ENCODE data around the gene SLC6A5. TPM values are rescaled to one million over a fixed set of nuclear protein-coding genes. Genes with fewer than 3 reads are reported as not detected.

The SLC6A5 gene
- polyA plus RNA-seq, 3 donors = not detected

DNA sequence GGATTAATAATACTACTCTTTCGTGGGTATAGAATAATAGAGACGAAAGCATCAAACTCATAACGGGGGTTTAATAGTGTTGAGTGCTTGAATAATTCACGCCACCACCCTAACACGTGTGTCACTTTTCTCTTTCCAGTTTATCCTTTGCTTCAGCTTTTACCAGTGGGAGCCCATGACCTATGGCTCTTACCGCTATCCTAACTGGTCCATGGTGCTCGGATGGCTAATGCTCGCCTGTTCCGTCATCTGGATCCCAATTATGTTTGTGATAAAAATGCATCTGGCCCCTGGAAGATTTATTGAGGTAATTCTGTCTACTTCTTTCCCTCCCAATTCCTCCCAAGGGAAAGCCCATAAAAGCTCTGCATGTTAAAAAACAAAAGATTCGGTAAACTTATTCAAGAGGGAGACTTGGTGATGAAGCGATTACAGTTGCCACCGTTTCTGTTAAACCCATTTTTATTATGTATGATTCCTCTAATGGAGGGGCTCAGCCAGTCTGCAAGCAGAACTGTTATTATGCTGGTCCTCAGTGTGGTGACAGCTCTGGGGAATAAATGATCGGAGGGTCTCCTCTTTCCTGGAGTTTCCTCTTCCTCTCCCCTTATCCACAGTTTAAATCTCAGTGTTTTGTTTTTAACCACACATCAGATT lies 52.9 kb downstream of the SLC6A5 start:
- WGBS, 3 donors = 74 to 78% (median 77%) methylated on average over 13 of the region's 13 CpGs
- no peak overlapping the region for H3K27ac ChIP-seq (ENCODE audit: low read depth, low read length)

DNA sequence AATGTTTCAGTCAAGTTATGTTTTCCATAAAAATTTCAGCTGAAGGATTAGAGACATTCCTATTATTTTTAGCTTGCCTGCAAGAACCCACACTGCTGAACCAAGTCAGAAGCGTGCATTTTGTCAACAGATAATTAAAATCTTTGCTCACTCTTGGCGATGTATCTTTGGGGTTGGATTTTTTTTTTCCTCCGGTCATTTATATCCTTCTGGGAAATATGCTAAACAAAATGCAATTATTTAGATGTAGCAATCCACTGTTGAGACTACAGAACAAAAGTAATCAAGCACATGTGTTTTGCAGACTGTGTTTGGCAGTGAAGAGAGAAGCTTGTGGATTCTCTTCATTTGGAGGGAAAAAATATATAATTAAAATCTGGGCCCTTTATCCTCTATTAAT lies 54.6 kb downstream of the SLC6A5 start:
- no peak overlapping the region for H3K27ac ChIP-seq (ENCODE audit: low read depth, low read length)
- WGBS, 3 donors = 66 to 73% (median 69%) methylated on average over 3 of the region's 3 CpGs

DNA sequence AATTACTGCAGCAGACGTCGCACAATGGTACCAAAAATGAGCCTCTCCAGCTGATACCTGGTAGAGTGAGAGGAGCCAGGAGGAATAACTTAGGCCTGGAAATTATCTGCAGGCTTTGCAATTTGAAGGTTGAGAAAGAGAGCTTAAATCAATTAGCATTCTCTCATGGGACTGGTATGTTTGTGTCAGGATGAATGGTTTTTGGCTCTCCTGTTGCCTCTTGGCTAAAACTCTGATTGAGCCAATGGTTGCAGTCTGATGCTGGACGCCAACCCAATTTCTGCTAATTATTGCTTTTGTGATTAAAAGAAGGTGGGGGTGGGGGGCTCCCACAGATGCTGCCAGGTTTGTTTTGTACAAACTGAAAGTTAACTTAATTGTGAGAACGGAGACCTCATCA lies 57.5 kb downstream of the SLC6A5 start:
- 71 to 79% (median 76%) methylated on average over 4 of the region's 4 CpGs for WGBS, 3 donors
- H3K27ac ChIP-seq (ENCODE audit: low read depth, low read length) = no peak overlapping the region

DNA sequence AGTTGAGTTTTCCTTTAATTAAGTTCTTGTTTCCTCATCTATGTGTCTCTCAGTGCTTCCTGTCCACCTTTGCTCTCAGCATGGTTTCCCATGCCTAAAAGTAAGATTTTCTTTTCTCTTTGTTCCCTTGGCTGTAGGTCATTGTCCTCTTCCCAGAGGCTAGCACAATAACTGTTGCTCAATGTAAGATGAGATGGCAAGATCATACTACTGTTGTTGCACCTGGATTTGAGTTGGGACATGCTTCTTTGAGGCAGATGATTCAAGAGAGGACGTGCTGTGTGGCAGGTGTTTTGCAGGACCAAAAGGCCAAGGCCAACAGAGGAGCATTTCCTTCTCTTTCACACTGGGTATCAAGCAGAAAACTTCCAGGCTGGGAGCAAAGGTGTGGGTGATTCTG lies 58.7 kb downstream of the SLC6A5 start:
- WGBS, 3 donors = 15 to 59% (median 52%) methylated on average over 1 of the region's 1 CpG
- H3K27ac ChIP-seq (ENCODE audit: low read depth, low read length) = no peak overlapping the region

DNA sequence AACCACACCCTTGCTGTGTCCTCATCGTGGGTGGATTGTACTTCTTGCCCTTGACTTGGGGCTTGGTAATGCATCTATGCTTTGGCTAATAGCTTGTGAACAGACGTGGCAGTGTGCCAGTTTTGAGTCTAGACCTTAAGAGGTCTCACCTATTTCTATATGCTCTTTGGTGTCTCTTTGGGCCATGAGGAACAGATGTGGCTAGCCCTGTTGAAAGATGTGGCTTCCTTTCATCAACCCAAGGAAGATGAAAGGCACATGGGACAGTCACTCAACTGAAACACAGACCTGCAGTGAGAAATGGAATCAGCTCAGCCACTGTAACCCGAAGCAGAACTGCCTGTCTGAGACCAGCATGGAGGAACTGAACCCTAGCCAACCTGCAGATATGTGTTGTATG lies 62.0 kb downstream of the SLC6A5 start:
- WGBS, 3 donors = 58 to 65% (median 65%) methylated on average over 3 of the region's 3 CpGs
- H3K27ac ChIP-seq (ENCODE audit: low read depth, low read length) = no peak overlapping the region

DNA sequence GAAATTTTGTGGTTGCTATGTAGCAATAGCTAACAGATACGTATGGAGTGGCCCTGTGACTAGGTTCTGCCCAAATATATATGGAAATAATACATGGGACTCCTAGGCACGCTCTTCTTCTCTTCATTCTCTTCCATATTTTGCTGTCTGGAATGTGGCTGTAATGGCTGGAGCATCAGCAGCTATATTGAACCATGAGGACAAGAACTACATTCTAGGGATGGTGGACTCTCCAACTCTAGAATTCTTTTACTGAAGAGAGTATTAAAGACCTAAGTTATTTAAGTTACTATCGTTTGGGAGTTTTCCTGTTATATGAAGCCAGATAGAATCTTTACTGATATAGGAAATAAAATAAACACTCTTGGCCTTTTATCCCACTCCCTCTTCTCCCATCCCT lies 62.4 kb downstream of the SLC6A5 start:
- WGBS, 3 donors = 76 to 80% (median 79%) methylated on average over 3 of the region's 3 CpGs
- no peak overlapping the region for H3K27ac ChIP-seq (ENCODE audit: low read depth, low read length)

DNA sequence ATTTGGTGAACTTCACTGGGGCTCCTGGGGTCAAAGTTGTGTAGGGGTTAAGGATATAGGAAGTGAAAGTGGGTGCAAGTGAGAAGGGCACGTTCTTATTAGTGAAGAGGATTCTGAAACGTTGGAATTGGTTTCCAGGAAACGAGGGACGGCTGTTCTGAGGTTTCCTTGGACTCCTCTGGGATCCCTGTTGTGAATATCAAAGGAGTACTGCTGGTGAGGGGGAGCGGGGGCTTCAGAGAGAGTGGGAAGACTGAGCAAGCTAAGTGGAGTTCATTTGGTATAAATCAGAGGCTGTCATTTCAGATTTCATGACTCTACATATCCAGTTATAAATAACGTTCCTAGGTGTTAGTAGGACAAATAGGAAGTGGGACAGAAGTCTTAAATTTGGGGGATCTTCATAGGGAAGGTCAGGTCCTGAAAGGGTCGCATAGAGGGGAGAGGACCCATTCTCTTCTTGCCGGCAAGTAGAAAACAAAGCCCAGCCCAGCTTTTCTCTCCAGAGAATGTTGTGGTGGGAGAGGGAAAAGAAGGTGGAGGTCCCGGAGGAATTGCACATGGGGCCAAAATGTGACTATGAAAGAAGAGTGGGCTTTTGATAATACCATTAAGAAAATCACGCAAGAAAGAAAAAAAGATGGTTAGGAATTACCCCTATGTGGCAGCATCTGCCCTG lies 68.9 kb downstream of the SLC6A5 start:
- 6 to 16% (median 11%) methylated on average over 10 of the region's 10 CpGs for WGBS, 3 donors
- H3K27ac ChIP-seq (ENCODE audit: low read depth, low read length) = no peak overlapping the region

DNA sequence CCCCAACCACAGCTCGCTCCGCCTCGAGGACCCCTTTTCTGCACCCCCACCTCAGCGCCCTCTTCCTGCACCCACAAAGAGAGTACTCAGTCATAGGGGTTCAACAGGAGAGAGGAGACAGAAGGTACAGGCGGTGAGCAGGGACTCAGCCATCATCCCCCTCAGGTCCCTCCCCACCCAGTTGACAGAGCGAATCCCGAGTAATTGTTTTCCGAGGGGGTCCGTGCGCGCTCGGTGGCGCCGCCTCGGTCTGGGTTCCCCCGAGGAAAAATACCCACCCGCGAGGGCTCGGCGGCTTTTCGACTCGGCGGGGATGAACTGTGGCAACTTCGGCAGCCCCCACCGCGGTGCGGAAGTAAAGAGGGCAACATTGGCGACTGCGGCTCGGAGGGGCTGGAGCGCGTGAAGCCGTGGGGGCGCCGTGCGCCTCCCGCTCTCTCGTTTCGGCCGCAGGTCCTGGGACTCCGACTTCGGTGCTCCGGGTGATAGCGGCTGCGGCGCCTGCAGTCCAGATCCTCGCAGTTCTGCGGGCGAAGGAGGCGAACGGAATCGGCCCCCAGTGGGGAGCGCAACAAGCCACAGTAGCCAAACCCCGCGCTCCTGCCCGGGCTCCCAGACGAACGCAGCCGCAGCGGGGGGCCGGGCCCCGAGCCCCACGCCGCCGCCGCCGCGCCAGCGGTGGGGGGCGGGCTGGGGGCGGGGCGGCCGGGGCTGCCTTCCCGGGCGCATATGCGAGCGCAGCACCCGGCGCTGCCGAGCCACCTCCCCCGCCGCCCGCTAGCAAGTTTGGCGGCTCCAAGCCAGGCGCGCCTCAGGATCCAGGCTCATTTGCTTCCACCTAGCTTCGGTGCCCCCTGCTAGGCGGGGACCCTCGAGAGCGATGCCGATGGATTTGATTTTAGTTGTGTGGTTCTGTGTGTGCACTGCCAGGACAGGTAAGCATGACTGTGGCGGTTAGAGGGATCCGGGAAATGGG lies 69.7 kb downstream of the SLC6A5 start, which contains the start of gene NELL1:
Gene NELL1 (plus strand): TSS at position 743 of the 976 bp plus-strand sequence.
- no peak within 1 kb of the TSS for H3K27ac ChIP-seq (ENCODE audit: low read depth, low read length)
- WGBS, 3 donors = 1 to 2% (median 1%) methylated on average over 76 to 93 of the region's 93 CpGs

DNA sequence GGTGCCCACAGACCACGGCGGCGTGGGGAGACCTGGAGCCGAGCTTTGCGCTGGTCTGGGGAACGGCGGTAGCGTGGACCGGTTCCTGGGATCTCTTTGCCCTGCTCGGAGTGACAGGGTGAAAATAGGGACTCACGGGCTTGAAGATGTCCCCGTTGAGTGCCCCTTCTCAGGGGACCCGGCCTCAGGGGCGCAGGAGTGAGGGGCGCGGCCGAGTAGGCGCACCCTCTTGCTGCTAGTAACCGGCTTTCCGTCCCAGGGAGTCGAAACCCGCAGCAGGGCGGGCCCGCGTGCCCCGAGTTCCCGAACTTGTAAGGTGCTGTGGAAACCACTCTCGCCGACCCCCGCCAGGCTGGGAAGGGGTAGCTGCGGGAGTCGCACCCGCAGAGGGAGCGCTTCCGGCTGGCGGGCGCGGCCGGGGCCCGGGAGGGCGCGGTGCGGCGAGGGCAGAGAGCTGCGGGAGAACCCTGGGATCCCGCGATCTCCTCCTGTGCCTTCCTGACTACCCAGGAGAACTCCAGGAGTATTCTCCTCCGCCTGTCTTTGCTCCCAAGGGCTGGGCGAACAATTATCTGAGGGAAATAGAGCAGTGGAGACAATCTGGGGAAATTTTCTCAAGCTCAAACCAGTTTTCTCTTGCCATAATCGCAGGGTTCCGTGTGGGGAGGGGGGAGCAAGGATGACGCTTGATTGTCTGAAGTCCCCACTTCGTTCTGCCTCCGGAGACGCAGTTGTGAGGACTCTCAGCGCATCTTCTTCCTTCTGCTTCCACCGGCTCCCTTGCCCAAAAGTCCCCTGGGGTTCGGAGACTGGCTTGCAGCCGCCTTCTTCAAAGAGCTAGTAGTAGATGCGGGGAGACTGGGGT lies 70.6 kb downstream of the SLC6A5 start:
- H3K27ac ChIP-seq (ENCODE audit: low read depth, low read length) = no peak overlapping the region
- WGBS, 3 donors = 0 to 2% (median 2%) methylated on average over 59 to 60 of the region's 60 CpGs

DNA sequence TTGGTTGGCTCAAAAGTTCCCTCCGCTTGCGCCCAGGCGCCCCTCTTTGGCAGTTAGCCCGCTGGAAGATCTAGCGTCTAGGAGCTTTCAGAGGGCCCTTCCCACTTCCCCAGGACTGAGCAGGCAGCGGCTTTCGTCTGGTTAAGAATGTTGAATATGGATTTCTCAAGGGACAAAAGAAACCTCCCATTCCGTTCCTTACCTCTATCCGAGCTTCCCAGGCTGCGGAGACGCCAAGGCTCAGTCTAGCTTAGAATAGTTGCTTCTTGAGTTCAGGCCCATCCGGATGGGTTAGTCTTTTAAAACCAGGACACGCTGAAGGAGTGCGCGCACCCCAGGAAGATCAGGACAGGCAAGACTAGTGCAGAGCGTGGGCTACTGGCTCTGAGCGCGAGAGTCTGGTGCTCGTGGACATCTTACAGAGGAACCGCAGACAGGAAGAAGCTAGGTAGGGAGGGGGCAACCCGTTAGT lies 71.6 kb downstream of the SLC6A5 start:
- no peak overlapping the region for H3K27ac ChIP-seq (ENCODE audit: low read depth, low read length)
- 6 to 9% (median 7%) methylated on average over 21 of the region's 21 CpGs for WGBS, 3 donors

DNA sequence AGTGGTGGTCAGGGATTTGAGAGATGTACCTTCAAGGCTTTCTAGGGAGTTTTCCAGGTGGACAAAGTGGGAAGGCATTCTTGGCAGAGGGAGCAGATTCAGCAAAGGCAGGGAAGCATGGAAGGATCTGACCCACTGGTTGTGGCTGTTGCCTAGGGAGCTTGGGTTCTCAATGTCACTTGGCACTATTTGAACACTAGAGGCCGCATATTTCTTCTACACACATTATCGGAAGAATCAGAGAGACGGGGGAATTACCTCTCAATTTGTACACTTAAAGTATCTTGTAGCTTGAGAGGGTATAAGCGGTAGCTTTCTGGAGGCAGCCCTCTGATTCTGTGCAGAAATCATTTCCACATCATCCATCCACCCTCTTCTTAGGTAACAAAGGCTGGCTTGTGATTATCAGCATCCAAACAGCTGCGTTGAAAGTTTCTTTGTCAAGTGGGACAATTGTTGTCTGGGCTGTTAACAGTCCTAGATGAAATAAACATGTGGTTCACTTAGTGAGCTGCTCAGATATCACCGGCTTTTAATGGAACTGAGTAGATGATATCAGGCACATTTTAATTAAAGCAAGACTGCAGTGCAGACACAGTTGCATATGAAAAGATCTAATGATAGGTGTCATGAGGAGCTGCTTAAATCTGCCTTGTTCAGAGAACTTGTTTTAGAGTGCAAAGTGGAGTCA lies 72.6 kb downstream of the SLC6A5 start:
- WGBS, 3 donors = 18 to 29% (median 23%) methylated on average over 6 of the region's 6 CpGs
- H3K27ac ChIP-seq (ENCODE audit: low read depth, low read length) = no peak overlapping the region

DNA sequence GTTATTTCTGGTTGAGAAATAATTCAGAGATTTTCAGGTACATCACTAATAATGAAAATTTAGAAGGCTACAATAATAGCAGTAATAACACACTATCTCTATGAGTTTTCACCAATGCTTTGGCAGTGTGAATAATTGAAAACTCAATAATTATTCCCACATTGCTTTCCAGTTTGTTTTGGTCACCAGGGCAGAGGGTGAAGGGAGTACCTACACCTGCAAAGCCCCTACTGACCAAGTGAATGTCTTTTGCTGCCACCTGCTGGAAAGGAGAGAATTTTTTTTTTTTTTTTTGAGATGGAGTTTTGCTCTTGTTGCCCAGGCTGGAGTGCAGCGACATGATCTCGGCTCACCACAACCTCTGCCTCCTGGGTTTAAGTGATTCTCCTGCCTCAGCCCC lies 73.2 kb downstream of the SLC6A5 start:
- WGBS, 3 donors = 17 to 38% (median 24%) methylated on average over 2 of the region's 2 CpGs

DNA sequence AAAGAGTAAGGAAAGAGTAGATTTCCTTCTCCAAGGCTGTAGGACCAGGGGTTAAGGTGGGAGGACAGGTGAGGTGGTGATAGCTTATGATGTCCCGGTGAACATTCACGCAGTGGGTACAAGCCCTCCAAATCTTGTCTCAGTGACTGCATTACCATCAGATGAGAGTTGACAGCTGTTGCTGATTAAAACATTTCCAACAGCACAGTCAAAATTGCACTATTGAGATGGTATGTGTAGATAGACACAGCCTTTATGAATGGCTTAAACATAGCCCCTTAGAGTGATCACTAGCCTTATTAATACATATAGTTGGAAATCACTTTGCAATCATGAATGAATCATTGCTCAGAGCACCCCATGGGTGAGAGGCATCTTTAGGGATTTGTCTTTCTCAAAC lies 77.2 kb downstream of the SLC6A5 start:
- 79 to 88% (median 87%) methylated on average over 2 of the region's 2 CpGs for WGBS, 3 donors
- H3K27ac ChIP-seq (ENCODE audit: low read depth, low read length) = no peak overlapping the region

More for the DNA sequence above, 73.2 kb downstream of the SLC6A5 start:
- H3K27ac ChIP-seq (ENCODE audit: low read depth, low read length) = no peak overlapping the region

DNA sequence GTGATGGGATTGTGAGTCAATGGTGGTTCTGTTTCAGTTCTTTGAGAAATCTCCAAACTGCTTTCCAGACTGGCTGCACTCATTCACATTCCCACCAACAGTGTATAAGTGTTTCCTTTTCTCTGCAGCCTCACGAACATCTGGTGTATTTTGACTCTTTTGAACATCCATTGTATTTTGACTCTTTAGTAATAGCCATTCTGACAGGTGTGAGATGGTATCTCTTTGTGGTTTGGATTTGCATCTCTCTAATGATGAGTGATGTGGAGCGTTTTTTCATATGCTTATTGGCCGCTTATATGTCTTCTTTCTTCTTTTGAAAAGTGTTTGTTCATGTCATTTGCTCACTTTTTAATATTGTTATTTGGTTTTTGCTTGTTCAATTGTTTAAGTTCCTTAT lies 89.4 kb downstream of the SLC6A5 start:
- WGBS, 3 donors = 61 to 77% (median 63%) methylated on average over 3 of the region's 3 CpGs
- no peak overlapping the region for H3K27ac ChIP-seq (ENCODE audit: low read depth, low read length)

DNA sequence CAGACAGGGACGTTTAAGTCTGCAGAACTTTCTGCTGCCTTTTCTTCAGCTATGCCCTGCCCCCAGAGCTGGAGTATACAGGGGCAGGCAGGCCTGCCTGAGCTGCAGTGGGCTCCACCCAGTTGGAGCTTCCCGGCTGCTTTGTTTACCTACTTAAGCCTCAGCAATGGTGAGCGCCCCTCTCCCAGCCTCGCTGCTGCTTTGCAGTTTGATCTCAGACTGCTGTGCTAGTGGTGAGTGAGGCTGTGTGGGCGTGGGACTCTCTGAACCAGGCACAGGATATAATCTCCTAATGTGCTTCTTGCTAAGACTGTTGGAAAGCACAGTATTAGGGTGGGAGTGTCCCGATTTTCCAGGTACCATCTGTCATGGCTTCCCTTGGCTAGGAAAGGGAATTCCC lies 108.5 kb downstream of the SLC6A5 start:
- WGBS, 3 donors = 55 to 74% (median 73%) methylated on average over 6 of the region's 6 CpGs
- H3K27ac ChIP-seq (ENCODE audit: low read depth, low read length) = no peak overlapping the region
